ENCODE results near the gene AGAP5.
"Not testable (repeated sequence)": the region's sequence is repeated elsewhere in the genome, so short reads cannot be mapped to it uniquely, and the experiment has no call there.

DNA sequence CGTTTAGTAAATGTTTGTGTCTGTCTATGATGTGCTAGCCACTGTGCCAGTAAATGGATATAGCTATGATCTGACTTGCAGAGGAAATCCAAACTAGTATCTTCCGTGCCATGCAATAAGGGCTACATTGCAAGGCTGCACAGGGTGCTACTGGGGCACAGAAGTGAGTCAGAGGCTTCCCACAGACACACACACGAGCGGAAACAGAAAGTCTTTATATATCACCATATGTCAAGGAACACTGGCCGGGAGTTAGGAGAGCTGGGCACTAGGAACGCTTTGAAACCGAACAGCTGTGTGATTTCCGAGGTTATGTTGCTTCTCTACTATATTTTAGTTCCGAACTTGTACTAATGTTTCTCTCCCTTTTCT is 31.9 kb upstream of the AGAP5 start:
- TF ChIP-seq, protein P1, sequence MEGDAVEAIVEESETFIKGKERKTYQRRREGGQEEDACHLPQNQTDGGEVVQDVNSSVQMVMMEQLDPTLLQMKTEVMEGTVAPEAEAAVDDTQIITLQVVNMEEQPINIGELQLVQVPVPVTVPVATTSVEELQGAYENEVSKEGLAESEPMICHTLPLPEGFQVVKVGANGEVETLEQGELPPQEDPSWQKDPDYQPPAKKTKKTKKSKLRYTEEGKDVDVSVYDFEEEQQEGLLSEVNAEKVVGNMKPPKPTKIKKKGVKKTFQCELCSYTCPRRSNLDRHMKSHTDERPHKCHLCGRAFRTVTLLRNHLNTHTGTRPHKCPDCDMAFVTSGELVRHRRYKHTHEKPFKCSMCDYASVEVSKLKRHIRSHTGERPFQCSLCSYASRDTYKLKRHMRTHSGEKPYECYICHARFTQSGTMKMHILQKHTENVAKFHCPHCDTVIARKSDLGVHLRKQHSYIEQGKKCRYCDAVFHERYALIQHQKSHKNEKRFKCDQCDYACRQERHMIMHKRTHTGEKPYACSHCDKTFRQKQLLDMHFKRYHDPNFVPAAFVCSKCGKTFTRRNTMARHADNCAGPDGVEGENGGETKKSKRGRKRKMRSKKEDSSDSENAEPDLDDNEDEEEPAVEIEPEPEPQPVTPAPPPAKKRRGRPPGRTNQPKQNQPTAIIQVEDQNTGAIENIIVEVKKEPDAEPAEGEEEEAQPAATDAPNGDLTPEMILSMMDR (IDR thresholded peaks at IDR 0.05), result not testable (repeated sequence)
- TF ChIP-seq POLR2A (IDR thresholded peaks at IDR 0.05), result not testable (repeated sequence)
